Psoas muscle (tissue), 8 donors: ENCODE results near the gene ETNPPL. TPM values are rescaled to one million over a fixed set of nuclear protein-coding genes. Genes with fewer than 3 reads are reported as not detected.

Experiments used
- ATAC-seq, 4 donors: fragments of 200-7000 bp; cut with Tn5 transposase; one replicate each; pipeline ENCODE4 v1.9.1; 2020; ENCODE audit warnings: moderate library complexity in 3 of 4, mild to moderate bottlenecking in 2 of 4
- DNase-seq, 2 donors: peaks; one replicate each; pipeline ENCODE4 v3.0.0-alpha.2; 2020
- H3K27ac ChIP-seq: fragments of 200-600 bp; one replicate; pipeline ENCODE4 v1.8.0; 2022
- H3K27me3 ChIP-seq, 3 donors: fragments of 200-600 bp in 1 of 3; one replicate each; pipeline versions ENCODE4 v1.6.1 to v1.8.0; 2013 to 2022; ENCODE audit warnings: low read length in 2 of 3, mild to moderate bottlenecking in 2 of 3, moderate library complexity in 1 of 3; ENCODE audit not compliant: insufficient read depth in 3 of 3
- H3K36me3 ChIP-seq, 2 donors: fragments of 200-600 bp in 1 of 2; one replicate each; pipeline versions ENCODE4 v1.6.1 to v1.8.0; 2013 to 2022; ENCODE audit warnings: low read depth in 1 of 2, mild to moderate bottlenecking in 1 of 2, moderate library complexity in 1 of 2; ENCODE audit not compliant: insufficient read depth in 1 of 2
- H3K4me1 ChIP-seq: fragments of 200-600 bp; one replicate; pipeline ENCODE4 v1.8.0; 2022
- H3K4me3 ChIP-seq: fragments of 200-600 bp; one replicate; pipeline ENCODE4 v1.8.0; 2022; ENCODE audit warnings: mild to moderate bottlenecking
- H3K9me3 ChIP-seq: fragments of 200-600 bp; one replicate; pipeline ENCODE4 v1.8.0; 2022
- CTCF ChIP-seq: fragments of 200-600 bp; IDR thresholded peaks from one replicate; pipeline ENCODE4 v1.8.0; 2022; ENCODE audit warnings: antibody characterized with exemption
- WGBS, 3 donors: extraction: QIAGEN DNeasy Blood & Tissue Kit; methylation state at CpG; one replicate each; pipeline versions ENCODE4 v1.1.6 to v1.1.7; 2013; 5-methylcytosine and 5-hydroxymethylcytosine counted together
- intact Hi-C, 2 donors: fragments of 100-400 bp; cut with DNase I; formaldehyde crosslinking; loops; one replicate each; pipeline versions ENCODE4 v1.11.0 to v1.14.2; 2022
- polyA plus RNA-seq, 3 donors: library from polyadenylated mRNA; stranded (reverse); fragments of 200-250 nt; gene quantifications; one replicate each; pipeline ENCODE4 v1.2.3, GENCODE V29; 2013
- total RNA-seq, 4 donors: library from RNA; stranded (reverse); fragmentation: NEBNext Ultra II Directional in 2 of 4; extraction: Animal tissue kit (Norgen Biotek cat#: 25700) in 2 of 4; gene quantifications; one replicate each; pipeline versions ENCODE4 v1.2.1 to v1.2.4, GENCODE V29; 2021 to 2023
- donor health status: healthy with polysubstance abuse.
- donor health status: DM: no; HTN: no; CAD: no; lungs with moderate emphysema.
- donor health status: Bipolar disorder and iron deficiency.
- donor health status: healthy.
- donor health status: DM: yes; HTN: yes; CAD: no.
- donor health status: DM: no; HTN: no; CAD: no.
- donor health status: DM: no; HTN: no; CAD: no.
- donor health status: DM: yes; HTN: yes; CAD: no.

ETNPPL gene
- total and polyA plus RNA-seq, 7 donors = 0.24 to 2.1 (median 0.28) TPM

- intact Hi-C loops = no loop called here
- ATAC-seq (no peak), DNase-seq (no peak)
- H3K27ac ChIP-seq = no peak overlapping the region
- peaks cover 0 to 3% (median 0%) of the 10 kb centered on the region in 3 donors for H3K27me3 ChIP-seq
- H3K36me3 ChIP-seq = no peaks in the 10 kb centered on the region
- H3K4me1 ChIP-seq = no peaks in the 10 kb centered on the region
- H3K9me3 ChIP-seq = no peaks in the 10 kb centered on the region
- no peak for TF ChIP-seq CTCF
- H3K4me3 ChIP-seq = no peak overlapping the region
- 62 to 68% (median 63%) methylated on average over 3 of the region's 3 CpGs for WGBS, 3 donors
These were observed 21.0 kb upstream of the ETNPPL start for GRCh38 chr4:108783665-108784463.

DNA sequence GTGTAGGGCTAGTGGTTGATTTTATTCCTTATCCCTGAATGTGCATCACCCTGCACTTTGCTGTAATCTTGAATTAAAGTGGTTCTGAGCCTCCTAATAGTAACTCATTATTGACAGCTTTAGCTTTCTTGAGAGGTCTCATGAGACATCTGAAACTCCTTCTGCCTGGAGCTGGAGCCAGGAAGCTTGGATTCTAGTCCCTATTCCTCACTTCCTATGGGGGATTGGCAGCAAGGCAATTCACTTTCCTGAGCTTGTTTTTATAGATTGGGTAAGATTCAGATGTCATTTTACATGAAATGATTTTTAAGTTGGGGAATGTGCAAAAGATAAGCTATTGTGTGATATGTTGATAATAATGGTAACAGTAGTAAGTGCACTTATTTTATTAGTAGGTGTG, 17.1 kb upstream of the ETNPPL start:
- Histone ChIP-seq H3K27me3 (no peaks in the 10 kb centered on the region), H3K27ac (no peak overlapping the region), H3K36me3 (no peaks in the 10 kb centered on the region), H3K4me3 (no peak overlapping the region), H3K9me3 (no peaks in the 10 kb centered on the region), H3K4me1 (peaks cover 4% of the 10 kb centered on the region)
- intact Hi-C loops = no loop called here
- TF ChIP-seq CTCF = no peak
- no peak for ATAC-seq
- DNase-seq = no peak

DNA sequence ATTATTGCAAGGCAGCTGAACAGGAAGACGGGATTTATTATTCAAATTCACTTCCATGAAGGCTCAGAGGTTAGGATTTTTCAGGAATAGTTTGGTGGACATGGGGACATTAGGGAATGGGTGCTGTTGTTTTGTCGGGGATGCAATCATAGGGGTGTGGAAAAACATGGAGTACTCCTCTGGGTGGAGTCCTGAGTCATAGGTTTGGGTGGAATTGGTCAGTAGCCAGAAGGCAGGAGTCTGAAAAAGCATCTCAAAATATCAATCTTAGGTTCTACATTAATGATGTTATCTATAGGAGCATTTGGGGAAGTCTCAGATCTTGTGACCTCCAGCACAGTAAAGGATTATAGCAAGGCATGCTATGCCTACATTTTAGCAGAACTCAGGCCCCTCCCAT, 14.5 kb upstream of the ETNPPL start:
- 87 to 91% (median 90%) methylated on average over 2 of the region's 2 CpGs for WGBS, 3 donors
- DNase-seq = no peak
- no peak for TF ChIP-seq CTCF
- H3K4me3 ChIP-seq = no peak overlapping the region
- no peaks in the 10 kb centered on the region for H3K9me3 ChIP-seq
- no peaks in the 10 kb centered on the region for H3K36me3 ChIP-seq
- H3K27ac ChIP-seq = no peak overlapping the region
- intact Hi-C loops = no loop called here
- no peaks in the 10 kb centered on the region for H3K27me3 ChIP-seq
- ATAC-seq = no peak
- peaks cover 9% of the 10 kb centered on the region for H3K4me1 ChIP-seq

DNA sequence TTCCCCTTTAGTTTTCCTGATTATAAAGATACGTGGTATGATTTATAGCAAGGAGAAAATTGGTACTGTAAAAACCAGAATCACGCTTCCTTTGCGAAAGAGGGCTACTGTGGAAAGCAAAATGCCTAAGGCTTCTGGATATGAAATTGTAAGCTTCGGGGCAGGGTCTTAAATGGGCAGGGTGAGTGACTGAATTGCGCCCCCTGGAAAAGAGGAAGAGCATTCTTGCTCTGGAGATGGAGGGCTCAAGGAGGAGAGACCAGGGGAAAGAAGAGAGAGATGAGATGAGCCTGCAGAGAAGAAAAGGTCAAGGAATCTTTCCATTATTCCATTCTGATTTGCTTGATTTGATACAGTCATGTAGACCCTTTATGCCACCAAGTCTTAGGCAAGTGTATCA, 13.1 kb upstream of the ETNPPL start:
- Histone ChIP-seq H3K36me3 (no peaks in the 10 kb centered on the region), H3K27ac (no peak overlapping the region), H3K4me1 (peaks cover 9% of the 10 kb centered on the region), H3K27me3 (no peaks in the 10 kb centered on the region), H3K4me3 (no peak overlapping the region), H3K9me3 (no peaks in the 10 kb centered on the region)
- intact Hi-C loops = no loop called here
- WGBS, 3 donors = 88 to 94% (median 88%) methylated on average over 5 of the region's 5 CpGs
- TF ChIP-seq CTCF = no peak
- DNase-seq = no peak
- ATAC-seq = no peak
